GM12878 (cell line): ENCODE measurements around the gene PRM1. TPM values are rescaled to one million over a fixed set of nuclear protein-coding genes. Genes with fewer than 3 reads are reported as not detected.

Experiments
- ATAC-seq: fragments of 200-7000 bp; cut with Tn5 transposase; 3 replicates; pipeline ENCODE4 v1.9.1; 2020; ENCODE audit warnings: mild to moderate bottlenecking, moderate library complexity
- BruUV-seq: library from RNA; stranded (reverse); fragments of 400-500 nt; replicated peaks from 2 replicates; lab custom pipeline; 2021; lab: Mats Ljungman, UMichigan
- CTCF ChIA-PET: fragments of 300-600 bp; sonication (Branson Sonifier 250); formaldehyde crosslinking; extraction: SDS; loops from one replicate; lab custom pipeline; 2021; ENCODE audit warnings: inconsistent platforms; lab: Yijun Ruan, JAX
- POLR2A ChIA-PET: fragments of 350-600 bp; formaldehyde crosslinking; extraction: SDS; loops from one replicate; lab custom pipeline; 2021; ENCODE audit warnings: inconsistent platforms; lab: Charles Lee
- RAD21 ChIA-PET: fragments of 300-600 bp; sonication (Branson Sonifier 250); formaldehyde crosslinking; loops from one replicate; lab custom pipeline; 2023; ENCODE audit warnings: antibody characterized with exemption; ENCODE audit not compliant: unreplicated experiment; lab: Charles Lee
- SMC1A ChIA-PET: fragments of 300-600 bp; sonication (Branson Sonifier 250); formaldehyde crosslinking; loops from one replicate; lab custom pipeline; 2023; ENCODE audit not compliant: unreplicated experiment, uncharacterized antibody; lab: Charles Lee
- DNase-seq: peaks from one replicate; pipeline ENCODE4 v3.0.0-alpha.2; 2011; ENCODE audit warnings: low read depth, low spot score
- FAIRE-seq: peaks from 3 replicates; lab custom pipeline; 2011; peaks lifted over from hg19 to GRCh38; lab: Jason Lieb, UNC
- H2AFZ ChIP-seq: 2 replicates; pipeline ENCODE4 v1.6.0; 2011; ENCODE audit warnings: low read depth, low read length, control low read depth; ENCODE audit not compliant: control insufficient read depth
- H3K27ac ChIP-seq: 2 replicates; pipeline ENCODE4 v1.5.1; 2011; ENCODE audit warnings: control low read depth; ENCODE audit not compliant: control insufficient read depth, insufficient read depth
- H3K27me3 ChIP-seq, 2 experiments: replicated peaks in 1 of 2; 2 replicates each; pipeline versions ENCODE4 v1.6.0 to v1.6.1; 2011; ENCODE audit warnings: low read length in 1 of 2; ENCODE audit not compliant: control insufficient read depth in 2 of 2, insufficient read depth in 2 of 2
- H3K36me3 ChIP-seq, 2 experiments: 2 replicates each; pipeline ENCODE4 v1.5.1; 2011; ENCODE audit warnings: low read length in 1 of 2; ENCODE audit not compliant: control insufficient read depth in 2 of 2, insufficient read depth in 2 of 2
- H3K4me1 ChIP-seq: 2 replicates; pipeline ENCODE4 v1.6.1; 2011; ENCODE audit warnings: mild to moderate bottlenecking, low read length, moderate library complexity, mixed read lengths; ENCODE audit not compliant: control insufficient read depth, insufficient read depth
- H3K4me2 ChIP-seq: 2 replicates; pipeline ENCODE4 v1.6.0; 2011; ENCODE audit warnings: control low read depth; ENCODE audit not compliant: control insufficient read depth, insufficient read depth
- H3K4me3 ChIP-seq: fragments of 200-600 bp; sonication (generic); 2 replicates; pipeline ENCODE4 v1.5.1; 2016
- H3K79me2 ChIP-seq: 2 replicates; pipeline ENCODE4 v1.6.0; 2011; ENCODE audit warnings: low read length; ENCODE audit not compliant: control insufficient read depth, insufficient read depth
- H3K9ac ChIP-seq: 2 replicates; pipeline ENCODE4 v1.8.0; 2011; ENCODE audit warnings: low read length, control low read depth, mixed read lengths; ENCODE audit not compliant: control insufficient read depth, insufficient read depth
- H3K9me3 ChIP-seq: replicated peaks from 3 replicates; pipeline ENCODE4 v1.5.1; 2011; ENCODE audit warnings: mild to moderate bottlenecking, low read length; ENCODE audit not compliant: control insufficient read depth, insufficient read depth
- H4K20me1 ChIP-seq: 2 replicates; pipeline ENCODE4 v1.6.0; 2011; ENCODE audit not compliant: control insufficient read depth, insufficient read depth
- ATF7 ChIP-seq: fragments of 450-650 bp; IDR thresholded peaks from 2 replicates; pipeline ENCODE4 v1.6.1; 2016; ENCODE audit warnings: low read depth, mild to moderate bottlenecking
- MTA3 ChIP-seq: IDR thresholded peaks from 2 replicates; pipeline ENCODE4 v1.6.1; 2012; ENCODE audit warnings: low read length, inconsistent platforms, borderline replicate concordance
- NRF1 ChIP-seq: conservative IDR thresholded peaks from 2 replicates; pipeline ENCODE4 v1.6.1; 2011; ENCODE audit warnings: mild to moderate bottlenecking, low read depth, low read length, improper control_type of control experiment
- POU2F2 ChIP-seq: IDR thresholded peaks from 3 replicates; pipeline ENCODE4 v1.6.1; 2011; ENCODE audit warnings: low read depth, mild to moderate bottlenecking, low read length, borderline replicate concordance
- RAD21 ChIP-seq: IDR thresholded peaks from 2 replicates; pipeline ENCODE4 v1.6.1; 2011; ENCODE audit warnings: mild to moderate bottlenecking, low read depth, low read length, moderate library complexity; ENCODE audit not compliant: insufficient read depth
- RFX5 ChIP-seq: IDR thresholded peaks from 2 replicates; pipeline ENCODE4 v1.6.1; 2011; ENCODE audit warnings: low read depth, low read length, improper control_type of control experiment
- TBL1XR1 ChIP-seq: IDR thresholded peaks from 2 replicates; pipeline ENCODE4 v1.6.1; 2012; ENCODE audit warnings: low read depth, low read length, improper control_type of control experiment
- ZSCAN29 ChIP-seq: fragments of 450-650 bp; IDR thresholded peaks from 2 replicates; pipeline ENCODE4 v1.6.1; 2017; ENCODE audit warnings: mild to moderate bottlenecking, moderate library complexity
- WGBS: methylation state at CpG from one replicate; pipeline ENCODE4 v1.1.6; 2016; ENCODE audit warnings: low lambda C conversion rate; ENCODE audit not compliant: insufficient replicate concordance, insufficient coverage; ENCODE audit errors: missing lambda C conversion rate; 5-methylcytosine and 5-hydroxymethylcytosine counted together
- in situ Hi-C: fragments of 300-500 bp; cut with MboI; formaldehyde crosslinking; loops from 9 replicates; pipeline ENCODE4 v1.14.3; 2018; ENCODE audit warnings: mixed read lengths
- intact Hi-C: fragments of 100-400 bp; cut with micrococcal nuclease; formaldehyde crosslinking; loops from one replicate; pipeline ENCODE4 v1.14.2; 2022; ENCODE audit not compliant: unreplicated experiment
- polyA plus RNA-seq, 11 experiments: library from polyadenylated mRNA; depleted of rRNA in 4 of 11; unstranded in 6 of 11; stranded (reverse) in 5 of 11; fragments of >200 nt; fragmentation: Nextera tagmentation in 4 of 11; fragmentation: Illumina TruSeq in 1 of 11; extraction: Ambion mirVana in 4 of 11; extraction: Trizol in 1 of 11; gene quantifications; 1 replicate in 1 of 11; 2 replicates in 10 of 11; pipeline versions ENCODE4 v1.2.1 to v1.2.3, GENCODE V29; 2011 to 2016; ENCODE audit warnings: inconsistent platforms in 2 of 11, missing spikeins in 2 of 11, low read depth in 1 of 11
- total RNA-seq, 4 experiments: library from RNA; depleted of rRNA in 3 of 4; stranded (reverse); fragments of >200 nt in 3 of 4; fragmentation: Illumina TruSeq in 1 of 4; extraction: Trizol in 1 of 4; gene quantifications; 2 replicates each; pipeline versions ENCODE4 v1.2.1 to v1.2.3, GENCODE V29; 2013 to 2021
- TF ChIP-seq, protein P1 (sequence below): fragments of 450-650 bp; IDR thresholded peaks from 2 replicates; pipeline ENCODE4 v1.6.1; 2018; ENCODE audit warnings: borderline replicate concordance, mild to moderate bottlenecking; ENCODE audit not compliant: partially characterized antibody
- TF ChIP-seq, protein P2 (sequence below): IDR thresholded peaks from 2 replicates; pipeline ENCODE4 v1.6.1; 2011; ENCODE audit warnings: mild to moderate bottlenecking, low read depth, low read length, moderate library complexity; ENCODE audit not compliant: insufficient replicate concordance
- TF ChIP-seq, protein P3 (sequence below): fragments of 150-350 bp; IDR thresholded peaks from 2 replicates; pipeline ENCODE4 v1.6.1; 2016; ENCODE audit warnings: low read depth, low read length
- TF ChIP-seq, protein P4 (sequence below): IDR thresholded peaks from 2 replicates; pipeline ENCODE4 v1.6.1; 2012; ENCODE audit warnings: low read length, inconsistent platforms

The PRM1 gene
- total and polyA plus RNA-seq, 10 of the 15 experiments (the other 5 are each of a cell fraction or from before 2014, with no cell fraction given): 0.20 TPM; not detected in 9

DNA sequence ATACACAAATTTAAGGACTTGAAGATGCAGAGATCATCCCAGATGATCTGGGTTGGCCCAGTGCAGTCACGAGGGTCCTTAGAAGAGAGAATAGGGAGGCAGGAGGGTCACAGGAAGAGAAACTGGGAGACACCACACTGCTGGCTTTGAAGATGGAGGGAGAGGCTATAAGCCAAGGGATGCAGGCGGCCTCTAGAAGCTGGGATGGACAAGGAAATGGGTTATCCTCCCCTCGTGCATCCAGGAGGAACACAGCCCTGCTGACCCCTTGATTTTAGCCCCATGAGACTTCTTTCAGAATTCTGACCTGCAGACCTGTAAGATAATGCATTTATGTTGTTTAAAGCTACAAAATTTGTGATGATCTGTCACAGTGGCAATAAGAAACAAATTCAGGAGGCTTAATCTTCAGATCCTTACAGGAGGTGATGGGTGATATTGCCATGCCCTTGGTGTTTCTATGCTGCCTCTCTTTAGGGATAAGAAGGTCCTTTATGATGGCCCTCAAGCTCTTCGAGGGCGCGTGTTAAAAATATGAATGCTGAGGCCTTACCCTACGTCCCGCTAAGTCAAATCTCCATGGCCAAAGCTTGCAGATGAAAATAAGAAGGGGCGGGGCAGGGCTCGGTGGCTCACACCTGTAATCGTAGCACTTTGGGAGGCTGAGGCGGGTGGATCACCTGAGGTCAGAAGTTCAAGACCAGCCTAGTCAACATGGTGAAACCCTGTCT, 3.4 kb downstream of the PRM1 start (continued):
- TF ChIP-seq TBL1XR1 (no peak), ZSCAN29 (no peak), ATF7 (no peak), RAD21 (no peak), POU2F2 (no peak)
- TF ChIP-seq, protein P1, sequence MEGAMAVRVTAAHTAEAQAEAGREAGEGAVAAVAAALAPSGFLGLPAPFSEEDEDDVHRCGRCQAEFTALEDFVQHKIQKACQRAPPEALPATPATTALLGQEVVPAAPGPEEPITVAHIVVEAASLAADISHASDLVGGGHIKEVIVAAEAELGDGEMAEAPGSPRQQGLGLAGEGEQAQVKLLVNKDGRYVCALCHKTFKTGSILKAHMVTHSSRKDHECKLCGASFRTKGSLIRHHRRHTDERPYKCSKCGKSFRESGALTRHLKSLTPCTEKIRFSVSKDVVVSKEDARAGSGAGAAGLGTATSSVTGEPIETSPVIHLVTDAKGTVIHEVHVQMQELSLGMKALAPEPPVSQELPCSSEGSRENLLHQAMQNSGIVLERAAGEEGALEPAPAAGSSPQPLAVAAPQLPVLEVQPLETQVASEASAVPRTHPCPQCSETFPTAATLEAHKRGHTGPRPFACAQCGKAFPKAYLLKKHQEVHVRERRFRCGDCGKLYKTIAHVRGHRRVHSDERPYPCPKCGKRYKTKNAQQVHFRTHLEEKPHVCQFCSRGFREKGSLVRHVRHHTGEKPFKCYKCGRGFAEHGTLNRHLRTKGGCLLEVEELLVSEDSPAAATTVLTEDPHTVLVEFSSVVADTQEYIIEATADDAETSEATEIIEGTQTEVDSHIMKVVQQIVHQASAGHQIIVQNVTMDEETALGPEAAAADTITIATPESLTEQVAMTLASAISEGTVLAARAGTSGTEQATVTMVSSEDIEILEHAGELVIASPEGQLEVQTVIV: no peak

DNA sequence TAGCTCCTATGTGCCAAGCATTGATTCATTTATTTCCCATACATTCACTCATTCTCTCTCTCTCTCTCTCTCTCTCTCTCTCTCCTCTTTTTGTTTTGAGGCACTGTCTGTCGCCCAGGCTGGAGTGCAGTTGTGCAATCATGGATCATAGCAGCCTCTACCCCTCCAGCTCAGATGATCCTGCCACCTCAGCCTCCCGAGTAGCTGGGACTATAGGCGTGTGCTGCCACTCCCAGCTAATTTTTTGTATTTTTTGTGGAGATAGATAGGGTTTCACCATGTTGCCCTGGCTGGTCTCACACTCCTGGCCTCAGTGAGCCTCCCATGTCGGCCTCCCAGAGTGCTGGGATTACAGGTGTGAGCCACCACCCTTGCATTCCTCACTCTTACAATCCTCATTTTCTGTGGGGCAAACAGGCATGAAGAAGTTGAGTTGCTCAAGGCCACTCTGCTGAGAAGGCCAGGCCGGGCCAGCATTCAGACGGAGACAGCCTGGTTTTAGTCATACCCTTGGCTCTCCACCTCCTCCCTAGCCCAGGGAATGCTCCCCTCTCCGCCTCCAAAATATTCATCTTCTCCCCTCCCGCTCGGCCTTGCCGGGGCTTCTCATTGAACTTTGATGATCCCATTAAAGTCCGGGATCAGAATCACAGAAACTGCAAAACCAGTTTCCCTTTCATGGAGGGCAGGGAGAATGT, 4.1 kb downstream of the PRM1 start:
- H3K27me3 ChIP-seq: no peaks in the 10 kb centered on the region
- H3K36me3 ChIP-seq: no peaks in the 10 kb centered on the region
- no peaks in the 10 kb centered on the region for H3K79me2 ChIP-seq
- H4K20me1 ChIP-seq: no peaks in the 10 kb centered on the region
- SMC1A ChIA-PET: interaction anchor here (0.8 to 1.1 kb wide), 2 partner anchors 20 to 22 kb away, joined by 3 to 4 read pairs; no protein-coding TSS in a partner anchor
- no peak overlapping the region for H3K9ac ChIP-seq
- no peak overlapping the region for H3K27ac ChIP-seq
- in situ Hi-C loops: no loop called here
- 58% methylated on average over 11 of the region's 11 CpGs for WGBS
- intact Hi-C loops: no loop called here
- no peaks in the 10 kb centered on the region for H3K9me3 ChIP-seq
- H3K4me3 ChIP-seq: no peak overlapping the region
- no TSS peak for BruUV-seq
- no peak for FAIRE-seq
- no peak overlapping the region for H2AFZ ChIP-seq
- no peak for DNase-seq
- no peak for ATAC-seq
- CTCF ChIA-PET: interaction anchor here (1.0 kb wide), 1 partner anchor 306 kb away, joined by 5 read pairs; no protein-coding TSS in a partner anchor
- H3K4me1 ChIP-seq: no peaks in the 10 kb centered on the region
- H3K4me2 ChIP-seq: no peak overlapping the region
- POLR2A ChIA-PET: no interaction called here
- RAD21 ChIA-PET: interaction anchor here (1.6 kb wide), 1 partner anchor 20 kb away, joined by 4 read pairs; no protein-coding TSS in a partner anchor
- no peak for TF ChIP-seq MTA3
- TF ChIP-seq, protein P2, sequence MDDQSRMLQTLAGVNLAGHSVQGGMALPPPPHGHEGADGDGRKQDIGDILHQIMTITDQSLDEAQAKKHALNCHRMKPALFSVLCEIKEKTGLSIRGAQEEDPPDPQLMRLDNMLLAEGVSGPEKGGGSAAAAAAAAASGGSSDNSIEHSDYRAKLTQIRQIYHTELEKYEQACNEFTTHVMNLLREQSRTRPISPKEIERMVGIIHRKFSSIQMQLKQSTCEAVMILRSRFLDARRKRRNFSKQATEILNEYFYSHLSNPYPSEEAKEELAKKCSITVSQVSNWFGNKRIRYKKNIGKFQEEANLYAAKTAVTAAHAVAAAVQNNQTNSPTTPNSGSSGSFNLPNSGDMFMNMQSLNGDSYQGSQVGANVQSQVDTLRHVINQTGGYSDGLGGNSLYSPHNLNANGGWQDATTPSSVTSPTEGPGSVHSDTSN: no peak
- TF ChIP-seq, protein P3, sequence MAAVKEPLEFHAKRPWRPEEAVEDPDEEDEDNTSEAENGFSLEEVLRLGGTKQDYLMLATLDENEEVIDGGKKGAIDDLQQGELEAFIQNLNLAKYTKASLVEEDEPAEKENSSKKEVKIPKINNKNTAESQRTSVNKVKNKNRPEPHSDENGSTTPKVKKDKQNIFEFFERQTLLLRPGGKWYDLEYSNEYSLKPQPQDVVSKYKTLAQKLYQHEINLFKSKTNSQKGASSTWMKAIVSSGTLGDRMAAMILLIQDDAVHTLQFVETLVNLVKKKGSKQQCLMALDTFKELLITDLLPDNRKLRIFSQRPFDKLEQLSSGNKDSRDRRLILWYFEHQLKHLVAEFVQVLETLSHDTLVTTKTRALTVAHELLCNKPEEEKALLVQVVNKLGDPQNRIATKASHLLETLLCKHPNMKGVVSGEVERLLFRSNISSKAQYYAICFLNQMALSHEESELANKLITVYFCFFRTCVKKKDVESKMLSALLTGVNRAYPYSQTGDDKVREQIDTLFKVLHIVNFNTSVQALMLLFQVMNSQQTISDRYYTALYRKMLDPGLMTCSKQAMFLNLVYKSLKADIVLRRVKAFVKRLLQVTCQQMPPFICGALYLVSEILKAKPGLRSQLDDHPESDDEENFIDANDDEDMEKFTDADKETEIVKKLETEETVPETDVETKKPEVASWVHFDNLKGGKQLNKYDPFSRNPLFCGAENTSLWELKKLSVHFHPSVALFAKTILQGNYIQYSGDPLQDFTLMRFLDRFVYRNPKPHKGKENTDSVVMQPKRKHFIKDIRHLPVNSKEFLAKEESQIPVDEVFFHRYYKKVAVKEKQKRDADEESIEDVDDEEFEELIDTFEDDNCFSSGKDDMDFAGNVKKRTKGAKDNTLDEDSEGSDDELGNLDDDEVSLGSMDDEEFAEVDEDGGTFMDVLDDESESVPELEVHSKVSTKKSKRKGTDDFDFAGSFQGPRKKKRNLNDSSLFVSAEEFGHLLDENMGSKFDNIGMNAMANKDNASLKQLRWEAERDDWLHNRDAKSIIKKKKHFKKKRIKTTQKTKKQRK: no peak
- TF ChIP-seq, protein P4, sequence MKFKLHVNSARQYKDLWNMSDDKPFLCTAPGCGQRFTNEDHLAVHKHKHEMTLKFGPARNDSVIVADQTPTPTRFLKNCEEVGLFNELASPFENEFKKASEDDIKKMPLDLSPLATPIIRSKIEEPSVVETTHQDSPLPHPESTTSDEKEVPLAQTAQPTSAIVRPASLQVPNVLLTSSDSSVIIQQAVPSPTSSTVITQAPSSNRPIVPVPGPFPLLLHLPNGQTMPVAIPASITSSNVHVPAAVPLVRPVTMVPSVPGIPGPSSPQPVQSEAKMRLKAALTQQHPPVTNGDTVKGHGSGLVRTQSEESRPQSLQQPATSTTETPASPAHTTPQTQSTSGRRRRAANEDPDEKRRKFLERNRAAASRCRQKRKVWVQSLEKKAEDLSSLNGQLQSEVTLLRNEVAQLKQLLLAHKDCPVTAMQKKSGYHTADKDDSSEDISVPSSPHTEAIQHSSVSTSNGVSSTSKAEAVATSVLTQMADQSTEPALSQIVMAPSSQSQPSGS: no peak
- no peak for TF ChIP-seq NRF1
- TF ChIP-seq RFX5: no peak
